ENCODE data around the gene SLC6A1.

SLC6A1 gene

DNA sequence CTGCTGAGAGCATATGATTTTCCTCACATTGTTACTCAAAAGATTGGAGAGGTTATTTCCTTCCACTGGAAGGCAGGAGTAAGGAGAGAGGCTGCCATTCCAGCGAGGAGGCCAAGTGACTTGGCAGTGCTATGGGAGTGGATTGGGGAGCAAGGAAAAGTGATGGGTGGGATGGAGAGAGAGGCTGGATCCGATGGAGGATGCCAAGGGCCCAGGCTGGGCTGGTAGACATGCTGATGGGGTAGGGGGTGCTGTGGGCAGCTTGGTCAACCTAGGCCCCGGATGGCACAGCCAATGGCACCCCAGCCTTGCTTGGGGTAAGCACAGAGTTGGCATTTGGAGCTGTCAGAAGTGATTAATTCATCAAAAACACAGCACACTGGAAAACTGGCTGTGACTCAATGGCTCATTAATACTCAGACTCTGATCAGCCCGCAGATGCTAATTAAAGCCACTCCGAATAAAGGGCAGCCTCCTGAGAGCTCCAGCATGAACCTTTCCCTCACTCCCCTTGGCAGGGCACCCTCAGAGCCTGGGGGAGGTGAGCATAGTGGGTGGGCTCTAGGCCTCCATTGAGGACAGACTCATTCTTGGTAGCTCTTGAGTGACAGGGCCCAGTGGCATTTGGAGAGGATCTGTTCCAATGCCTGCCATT is 22.1 kb upstream of the SLC6A1 start:
- DNase-seq (ENCODE audit: low read depth): no peak

DNA sequence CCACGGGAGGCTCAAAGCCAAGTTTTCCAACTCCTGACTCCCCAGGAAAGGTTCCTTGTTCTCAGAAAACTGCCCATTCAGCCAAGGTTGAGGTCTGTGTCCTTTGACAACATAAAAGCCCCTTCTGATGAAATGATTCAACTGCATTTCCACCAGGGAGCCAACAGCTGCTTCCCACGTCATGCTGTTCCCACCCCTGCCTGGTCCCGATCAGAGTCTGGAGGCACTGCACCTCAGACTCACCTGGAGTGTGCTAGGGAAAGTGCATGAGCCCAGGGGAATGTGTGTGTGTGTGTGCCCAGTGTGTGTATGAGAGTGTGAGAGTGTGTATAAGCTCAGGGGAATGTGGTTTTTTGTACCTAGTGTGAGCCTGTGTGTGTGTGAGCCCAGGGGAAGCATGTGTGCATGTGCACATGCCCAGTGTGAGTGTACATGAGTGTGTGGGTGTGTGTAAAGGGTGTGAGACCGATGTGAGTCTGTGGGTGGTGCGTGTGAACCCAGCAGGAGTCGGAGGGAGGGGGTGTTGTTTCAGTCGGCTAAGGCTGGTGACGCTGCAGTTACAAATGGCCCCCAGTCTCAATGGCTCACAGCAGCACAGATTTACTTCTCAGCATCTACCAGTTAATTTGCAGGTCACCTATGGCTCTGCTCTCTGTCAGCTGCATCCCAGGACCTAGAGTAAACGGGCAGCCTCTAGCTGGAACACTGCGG is 20.3 kb upstream of the SLC6A1 start:
- DNase-seq (ENCODE audit: low read depth): no peak

DNA sequence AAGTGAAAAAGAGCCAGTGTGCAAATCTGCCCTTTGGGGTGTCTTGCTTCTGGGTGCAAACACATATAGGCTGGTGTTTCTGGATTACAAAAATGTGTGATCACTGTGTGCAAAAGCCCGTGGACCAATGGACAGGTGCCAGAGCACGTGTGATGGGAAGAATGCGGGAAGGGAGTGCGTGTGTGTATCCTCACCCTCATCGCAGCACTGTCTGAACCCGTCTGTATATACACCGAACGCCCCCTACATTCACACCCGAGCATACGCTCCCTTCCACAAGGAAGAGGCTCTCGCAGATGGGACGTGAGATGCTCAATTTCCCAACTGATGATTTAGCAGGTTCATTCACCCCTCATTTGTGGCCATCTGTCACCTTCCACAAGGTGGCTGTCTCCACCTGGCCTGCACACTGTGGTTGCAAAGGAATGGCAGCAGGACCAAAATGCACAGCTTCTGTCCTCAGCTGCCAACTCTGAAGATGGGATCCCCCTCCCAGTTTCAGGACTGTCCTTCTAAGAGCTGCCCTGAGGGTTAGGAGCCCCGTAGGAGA is 19.4 kb upstream of the SLC6A1 start:
- DNase-seq (ENCODE audit: low read depth): no peak

DNA sequence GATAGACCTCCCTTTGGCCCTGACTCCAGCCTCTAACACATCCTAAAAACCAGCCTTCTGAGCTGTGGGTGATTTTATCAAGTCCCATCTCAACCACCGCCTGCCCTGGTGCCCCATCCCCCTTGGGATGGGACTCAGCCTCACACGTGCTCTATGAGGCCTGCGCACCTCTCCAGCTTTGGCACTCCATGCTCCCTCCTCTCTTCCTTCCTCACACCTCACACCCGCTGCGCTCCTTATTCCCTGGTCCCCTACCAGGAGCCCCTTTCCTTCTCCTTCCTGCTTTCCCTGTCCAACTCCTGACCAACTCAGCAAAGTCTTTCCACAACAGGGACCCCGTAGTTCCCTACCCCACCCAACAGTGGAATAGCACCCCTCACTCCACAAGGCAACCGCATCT is 18.4 kb upstream of the SLC6A1 start:
- DNase-seq (ENCODE audit: low read depth): no peak

DNA sequence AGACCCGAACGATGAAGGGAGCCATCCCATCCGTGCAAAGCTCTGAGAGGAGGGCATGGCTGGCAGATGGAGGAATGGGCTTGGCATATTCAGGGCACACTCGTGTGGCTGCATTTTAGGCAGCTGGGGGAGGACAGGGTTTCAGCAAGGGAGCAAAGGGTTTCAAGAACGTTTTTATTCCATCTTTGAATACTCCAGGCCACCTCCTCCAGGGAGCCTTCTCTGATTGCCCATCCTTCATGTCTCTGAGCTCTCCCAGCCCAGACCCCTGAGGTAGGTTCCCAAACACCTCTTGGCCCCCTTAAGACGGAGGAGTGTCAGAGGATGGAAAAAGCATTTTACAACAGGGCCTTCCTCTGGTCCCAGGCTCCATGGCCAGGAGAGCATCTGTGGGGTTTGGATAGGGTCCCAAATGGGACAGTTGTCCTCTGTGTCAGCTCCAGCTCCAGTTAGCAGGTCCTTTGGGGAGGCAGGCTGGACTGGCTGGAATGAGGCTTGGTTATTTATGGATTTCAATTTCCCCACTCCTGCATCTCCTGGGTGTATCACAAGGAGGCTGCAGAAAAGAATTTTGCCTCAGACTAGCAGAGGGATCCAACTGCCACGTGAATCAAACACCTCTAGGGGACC is 17.7 kb upstream of the SLC6A1 start:
- no peak for DNase-seq (ENCODE audit: low read depth)

DNA sequence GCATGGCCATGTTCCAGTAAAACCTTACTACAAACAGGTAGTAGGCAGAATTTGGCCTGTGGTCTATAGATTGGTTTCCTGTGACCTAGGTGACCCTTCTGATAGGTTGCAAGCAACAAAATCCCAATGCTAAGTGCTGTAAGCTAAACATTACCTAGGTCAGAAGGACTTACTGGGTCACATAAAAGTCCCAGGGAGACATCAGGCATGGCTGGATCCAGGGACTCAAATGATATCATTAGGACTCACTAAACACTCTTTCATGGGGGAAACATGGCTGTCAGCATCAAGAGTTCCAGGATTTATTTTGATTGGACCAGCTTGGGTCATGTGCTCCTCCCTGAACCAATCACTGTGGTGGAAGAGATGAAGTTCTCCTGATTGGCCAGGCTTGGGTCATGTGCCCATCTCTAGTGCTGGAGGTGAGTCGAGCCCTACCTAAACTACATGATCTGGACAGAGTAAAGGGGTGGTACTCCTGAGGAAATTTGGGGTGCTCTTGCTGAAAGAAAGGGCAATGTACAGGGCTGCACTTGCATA is 16.8 kb upstream of the SLC6A1 start:
- DNase-seq (ENCODE audit: low read depth): no peak

DNA sequence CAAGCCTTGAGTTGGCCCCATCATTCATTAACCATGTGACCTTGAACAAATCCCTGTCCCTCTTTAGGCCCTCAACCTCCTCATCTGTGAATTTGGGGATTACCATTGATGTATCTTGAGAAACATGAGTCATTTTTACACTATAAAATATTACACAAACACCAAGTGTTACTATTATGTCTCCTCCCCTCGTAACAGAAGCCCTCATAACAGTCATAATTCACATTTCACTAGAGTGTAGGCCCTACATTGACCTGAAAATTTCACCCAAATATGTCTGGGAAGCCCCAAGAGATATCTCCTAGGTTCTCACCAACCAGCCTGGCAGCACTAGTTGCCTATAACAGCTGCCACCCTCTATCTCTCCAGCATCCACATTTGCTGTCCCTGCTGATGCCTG is 15.8 kb upstream of the SLC6A1 start:
- DNase-seq (ENCODE audit: low read depth): no peak

DNA sequence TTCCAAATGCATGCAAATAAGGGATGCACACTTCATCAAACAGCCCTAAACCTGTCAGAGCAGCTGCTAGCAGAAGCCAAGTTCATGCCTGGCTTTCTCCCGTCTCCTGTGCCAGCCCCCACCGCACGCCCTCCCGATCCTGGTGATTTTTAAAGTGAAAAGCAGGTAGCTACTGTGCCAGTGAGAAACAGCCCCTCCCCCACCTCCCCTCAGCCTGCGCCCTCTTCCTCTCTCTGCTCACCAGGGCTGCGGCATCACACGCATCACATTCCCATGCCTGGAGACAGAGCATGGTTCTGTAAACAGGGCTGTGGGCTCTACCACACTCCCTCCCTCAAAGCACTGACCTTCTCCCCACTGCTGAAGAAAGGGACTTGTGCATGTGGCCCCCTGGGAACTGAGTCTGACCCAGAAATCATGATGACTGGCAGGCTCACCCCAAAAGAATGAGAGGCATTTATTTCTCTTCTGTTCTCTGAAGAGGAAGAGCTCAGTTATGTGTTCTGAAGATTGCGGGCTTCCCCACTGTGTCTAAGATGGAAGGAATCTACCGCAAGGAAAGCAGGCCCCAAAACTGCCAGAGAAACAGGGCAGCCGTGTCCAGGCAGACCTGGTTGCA is 14.5 kb upstream of the SLC6A1 start:
- peak; percentile 75 for DNase-seq (ENCODE audit: low read depth)

DNA sequence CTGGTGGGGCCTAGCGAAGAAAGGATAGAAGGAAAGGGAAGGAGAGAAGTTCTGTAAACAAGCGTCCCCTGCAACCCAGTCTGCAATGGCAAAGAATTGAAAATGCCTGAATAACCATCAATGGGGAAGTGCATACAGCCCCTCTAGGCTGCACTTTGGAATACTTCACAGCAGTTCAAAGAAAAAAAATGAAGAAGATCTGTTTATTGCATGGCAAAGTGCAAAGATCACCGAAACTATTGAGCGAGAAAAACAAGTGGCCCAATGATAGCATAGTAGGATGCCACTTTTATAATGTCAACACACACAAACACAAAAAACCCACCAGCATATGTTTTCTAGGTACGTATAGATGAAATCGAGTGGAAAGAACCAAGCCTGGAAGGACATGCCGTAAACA is 13.6 kb upstream of the SLC6A1 start:
- DNase-seq (ENCODE audit: low read depth): no peak

DNA sequence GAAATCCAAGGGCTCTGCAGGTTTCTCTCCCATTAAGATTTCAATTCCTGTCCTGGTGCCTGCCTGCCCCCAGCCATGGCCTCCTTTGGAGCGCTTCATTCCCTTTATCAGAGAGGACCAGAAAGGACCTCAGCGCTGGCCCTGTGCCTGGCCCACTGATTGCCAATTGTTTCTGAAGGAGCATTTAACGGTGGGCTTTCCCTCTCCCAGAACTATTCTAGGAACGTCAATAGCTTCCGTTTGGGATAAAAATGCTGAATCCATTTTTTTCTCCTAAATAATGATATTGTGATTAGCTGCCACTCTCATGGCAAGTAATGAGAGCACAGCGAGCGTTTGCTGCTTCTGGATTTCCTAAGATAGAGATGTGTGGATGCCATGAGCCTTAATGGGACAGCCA is 12.2 kb upstream of the SLC6A1 start:
- no peak for DNase-seq (ENCODE audit: low read depth)

DNA sequence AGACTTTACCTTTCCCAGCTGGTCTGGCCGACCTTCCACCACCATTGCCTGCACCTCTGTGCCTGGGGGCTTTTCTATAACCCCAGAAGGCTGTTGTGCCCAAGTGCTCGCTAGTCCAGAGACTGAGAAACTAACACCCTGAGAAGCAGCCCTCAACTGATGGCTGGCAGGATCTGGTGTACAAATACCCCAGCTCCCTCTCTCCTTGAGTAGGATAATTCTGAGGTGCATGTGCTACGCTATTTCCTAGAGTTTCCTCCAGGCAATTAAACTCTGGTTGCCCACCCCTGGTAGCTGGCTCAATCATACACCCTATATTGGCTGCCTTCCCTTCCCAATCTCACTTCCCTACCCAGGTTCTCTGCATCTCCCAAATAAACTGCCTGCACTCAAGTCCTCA is 11.5 kb upstream of the SLC6A1 start:
- no peak for DNase-seq (ENCODE audit: low read depth)

DNA sequence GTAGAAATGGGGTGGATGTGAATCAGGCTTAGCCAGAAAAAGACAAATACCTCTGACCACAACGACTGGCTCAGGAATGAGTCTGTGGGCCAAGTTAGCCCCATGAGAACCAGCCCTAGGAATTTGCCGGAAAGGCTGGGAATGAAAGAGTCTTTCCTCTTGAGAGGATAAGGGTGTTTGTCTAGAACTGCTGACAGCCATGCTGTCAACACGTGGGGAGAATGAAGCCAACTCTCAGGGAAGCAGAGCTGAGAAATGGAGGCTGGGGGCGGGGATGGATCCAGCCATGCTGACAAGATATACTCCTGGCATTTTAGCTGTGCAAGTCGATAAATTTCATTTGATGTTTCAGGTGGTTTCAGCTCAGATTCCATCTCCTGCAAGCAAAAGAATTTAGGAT is 10.6 kb upstream of the SLC6A1 start:
- DNase-seq (ENCODE audit: low read depth): peak; percentile 47

DNA sequence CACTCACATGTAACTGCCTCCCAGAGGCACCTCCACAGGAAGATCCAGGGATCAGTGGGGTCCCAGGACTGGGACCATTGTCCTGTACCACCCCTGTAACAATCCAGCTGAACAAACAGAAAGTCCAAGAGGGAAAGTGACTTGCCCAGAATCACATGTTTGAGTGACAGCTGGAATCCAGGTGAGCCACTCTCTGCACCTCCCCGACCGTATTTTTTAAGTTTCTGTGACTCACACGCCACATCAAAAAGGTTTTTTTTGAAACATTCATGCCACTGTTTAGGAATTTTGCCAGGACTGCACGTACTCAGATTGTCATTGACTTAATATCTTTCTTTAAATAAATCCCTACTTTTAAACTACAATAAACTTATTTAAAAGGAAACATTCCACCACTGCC is 9.8 kb upstream of the SLC6A1 start:
- no peak for DNase-seq (ENCODE audit: low read depth)

DNA sequence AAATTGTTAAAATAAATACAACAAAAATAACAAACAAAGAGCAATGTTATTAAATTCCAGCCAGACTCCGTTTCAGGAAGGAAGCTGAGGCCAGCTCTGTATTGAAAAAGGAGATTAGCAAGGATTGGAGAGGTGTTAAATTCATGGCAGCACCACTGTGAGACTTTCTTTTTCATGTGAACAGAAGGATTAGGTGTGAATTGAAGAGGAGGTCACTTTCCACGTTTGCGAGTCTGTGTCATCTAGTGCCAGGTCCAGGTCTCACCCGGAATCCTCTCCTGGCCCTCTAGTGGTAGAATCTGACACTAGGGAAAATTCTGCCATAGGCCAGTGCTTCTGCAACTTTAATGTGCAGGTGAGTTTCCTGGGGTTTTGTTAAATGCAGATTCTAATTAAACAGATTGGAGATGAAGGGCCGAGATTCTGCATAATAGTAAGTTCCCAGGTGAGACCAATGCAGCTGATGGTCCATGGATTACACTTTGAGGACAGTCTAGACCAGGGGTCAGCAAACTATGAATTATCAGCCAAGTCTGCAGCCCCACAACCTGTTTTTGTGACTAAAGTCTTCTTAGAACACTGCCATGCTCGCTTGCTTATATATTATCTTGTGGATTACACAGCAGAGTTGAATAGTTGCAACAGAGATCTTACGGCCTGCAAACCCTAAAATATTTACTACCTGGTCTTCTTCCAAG is 9.2 kb upstream of the SLC6A1 start:
- DNase-seq (ENCODE audit: low read depth): no peak

DNA sequence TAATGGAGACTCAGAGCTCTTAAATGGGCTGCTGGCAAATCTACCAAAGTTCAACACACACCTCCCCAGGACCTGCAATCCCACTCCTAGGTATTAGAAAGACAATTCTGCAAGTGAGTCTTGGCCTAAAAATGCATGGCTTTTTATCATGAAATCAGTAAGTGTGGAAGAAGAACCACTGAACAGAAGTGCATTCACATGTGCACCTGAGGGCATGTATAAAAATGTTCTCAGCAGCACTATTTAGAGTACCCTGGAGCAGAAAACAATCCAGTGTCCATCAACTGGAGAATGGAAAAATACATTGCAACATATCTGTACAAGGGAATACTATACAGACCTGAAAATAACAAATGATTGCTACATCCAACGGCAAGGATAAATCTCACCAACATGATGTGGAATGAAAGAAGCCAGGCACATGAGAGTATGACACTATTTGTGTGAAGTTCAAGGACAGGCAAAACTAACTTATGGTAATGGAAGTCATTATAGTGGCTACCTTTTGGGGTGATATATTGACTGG is 8.1 kb upstream of the SLC6A1 start:
- no peak for DNase-seq (ENCODE audit: low read depth)

DNA sequence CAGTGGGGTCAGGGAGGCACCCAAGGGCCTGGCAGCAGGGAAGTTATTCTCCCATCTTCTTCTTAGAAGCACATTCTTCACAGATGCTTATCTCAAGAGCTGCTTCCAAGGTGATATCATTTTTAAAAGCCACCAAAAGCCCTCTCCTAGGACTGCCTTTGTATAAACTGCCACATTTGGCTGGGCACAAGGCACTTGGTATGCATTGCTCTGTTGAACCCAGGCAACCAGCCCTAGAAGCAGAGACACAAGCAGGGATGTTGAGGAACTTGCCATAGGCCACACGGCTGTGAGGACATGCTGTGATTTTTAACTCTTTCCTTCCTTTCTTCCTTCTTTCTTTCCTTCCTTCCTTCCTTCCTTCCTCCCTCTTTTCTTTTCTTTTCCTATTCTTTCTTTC is 7.4 kb upstream of the SLC6A1 start:
- DNase-seq (ENCODE audit: low read depth): no peak

DNA sequence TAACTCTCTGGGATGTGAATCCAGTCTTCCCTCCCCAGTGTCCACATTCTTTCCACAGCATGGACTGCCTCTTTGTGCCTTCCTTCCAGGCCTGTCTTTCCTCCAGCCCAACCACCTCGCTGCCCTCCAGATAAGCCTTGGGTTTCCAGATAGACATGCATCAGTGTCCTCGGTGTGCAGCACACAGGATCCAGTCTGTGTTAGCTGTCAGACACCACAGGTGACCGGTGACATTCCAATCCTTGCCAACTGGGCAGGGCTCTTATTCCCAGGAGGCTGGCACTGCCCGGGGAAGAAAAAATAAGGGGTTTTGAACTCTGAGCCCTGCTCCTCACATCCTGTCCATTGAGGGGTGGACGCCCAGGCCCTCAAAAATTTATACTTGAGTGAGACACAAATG is 6.0 kb upstream of the SLC6A1 start:
- DNase-seq (ENCODE audit: low read depth): no peak

DNA sequence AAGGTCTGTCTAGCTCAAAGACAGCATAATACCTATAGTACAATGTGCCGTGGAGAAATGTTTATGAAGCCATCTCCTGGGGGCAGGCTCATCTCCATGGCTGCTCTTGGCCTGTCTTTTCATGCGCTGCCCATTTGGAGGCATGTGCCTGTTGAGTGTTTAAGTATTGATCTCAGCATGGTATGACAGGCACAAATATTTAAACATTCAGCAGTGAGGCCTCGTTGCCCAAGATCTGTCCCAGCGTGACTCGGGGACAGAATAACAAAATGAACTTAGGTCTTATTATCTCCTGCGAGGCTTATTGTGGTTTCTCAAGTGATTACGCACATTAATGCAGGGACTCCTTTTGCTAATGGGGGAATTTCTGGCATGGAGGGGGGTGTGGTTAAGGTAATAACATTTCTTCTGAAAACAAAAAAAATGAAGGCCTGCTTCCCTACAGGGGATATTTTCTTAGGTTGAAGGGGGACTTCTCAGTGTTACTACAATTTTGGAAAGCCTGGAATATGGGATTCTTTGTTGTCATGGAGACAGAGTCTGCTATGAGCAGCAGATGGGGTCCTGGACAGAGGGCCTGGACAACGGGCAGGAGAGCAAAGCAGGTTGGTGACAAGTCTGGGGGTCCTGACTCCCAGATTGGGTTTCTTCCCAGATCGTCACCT is 4.4 kb upstream of the SLC6A1 start:
- DNase-seq (ENCODE audit: low read depth): no peak

DNA sequence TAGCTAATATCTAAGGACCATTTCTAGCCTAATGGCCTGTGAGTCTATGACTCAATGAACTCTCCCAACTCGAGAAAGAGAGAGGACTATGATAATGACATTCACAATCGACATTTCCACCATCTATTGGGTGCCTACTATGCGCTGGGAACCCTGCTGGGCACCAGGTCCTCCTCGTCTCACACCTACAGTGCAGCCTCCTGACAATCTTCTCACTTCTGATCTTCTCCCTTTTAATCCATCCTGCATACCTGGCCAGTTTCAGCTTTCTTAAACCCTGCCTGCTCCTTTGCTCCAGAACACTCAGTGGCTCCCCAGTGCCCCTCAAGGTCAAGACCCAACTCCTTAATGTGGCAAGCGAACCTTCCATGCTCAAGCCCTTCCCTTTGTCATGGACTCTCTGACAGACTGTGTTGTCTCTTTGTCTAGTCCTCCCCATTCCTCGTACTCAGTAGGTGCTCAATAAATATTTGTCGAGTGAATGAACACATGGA is 3.5 kb upstream of the SLC6A1 start:
- DNase-seq (ENCODE audit: low read depth): no peak

DNA sequence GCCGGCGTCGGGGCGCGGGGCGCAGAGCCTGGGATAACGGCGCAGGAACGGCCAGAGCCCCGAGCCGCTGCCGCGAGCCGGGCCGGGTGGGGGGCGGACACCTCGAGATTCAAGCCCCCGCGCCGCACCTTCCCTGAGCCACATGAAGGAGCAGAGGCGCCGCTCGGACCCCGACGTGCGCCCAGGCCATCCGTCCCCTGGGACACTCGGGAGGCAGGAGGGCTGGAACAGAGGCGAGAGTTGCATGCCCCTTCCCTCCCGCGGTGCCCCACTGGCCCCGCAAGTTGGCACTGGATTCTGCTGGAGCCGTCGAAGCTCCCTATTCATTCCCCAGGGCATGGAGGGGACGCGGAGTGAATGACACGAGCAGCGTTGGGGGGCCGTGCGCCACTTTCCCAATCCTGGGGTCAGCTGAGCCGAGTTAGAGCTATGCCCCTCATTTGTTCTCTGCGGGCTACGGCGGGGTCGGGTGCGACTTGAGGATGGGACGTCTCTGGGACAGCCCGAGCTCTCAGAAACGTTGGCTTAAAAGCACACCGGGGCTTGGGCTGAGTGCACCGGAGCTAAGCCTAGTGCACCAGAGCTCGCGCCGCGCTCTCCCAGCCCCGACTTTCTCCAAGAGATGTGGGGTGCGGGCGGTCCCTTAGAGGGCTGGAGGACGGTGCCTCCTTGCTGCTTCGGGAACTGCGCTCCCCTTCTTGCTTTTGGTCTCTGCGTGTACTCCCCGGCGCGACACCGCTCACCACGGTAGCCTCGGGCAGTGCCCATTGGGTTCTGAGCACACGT is 588 bp downstream of the SLC6A1 start:
- DNase-seq (ENCODE audit: low read depth): no peak
